Calu3 (cell line): ENCODE results near the gene IQCK. TPM values are rescaled to one million over a fixed set of nuclear protein-coding genes. Genes with fewer than 3 reads are reported as not detected.
A peak's percentile ranks its signal among the peaks of the same experiment; 100 is the strongest.

Source experiments
- BruUV-seq: library from RNA; stranded (reverse); fragments of 400-500 nt; replicated peaks from 2 replicates; lab custom pipeline; 2021; lab: Mats Ljungman, UMichigan
- CTCF ChIA-PET: fragments of 300-600 bp; sonication (Branson Sonifier 250); formaldehyde crosslinking; loops from one replicate; lab custom pipeline; 2022; ENCODE audit warnings: antibody characterized with exemption; lab: Charles Lee
- DNase-seq: peaks from one replicate; pipeline ENCODE4 v3.0.0; 2022
- H3K27ac Mint-ChIP-seq: one replicate; pipeline ENCODE4 v1.8.0; 2022; ENCODE audit warnings: mixed read lengths; ENCODE audit not compliant: unreplicated experiment
- H3K27me3 Mint-ChIP-seq: one replicate; pipeline ENCODE4 v1.8.0; 2022; ENCODE audit warnings: mixed read lengths; ENCODE audit not compliant: unreplicated experiment
- H3K36me3 Mint-ChIP-seq: one replicate; pipeline ENCODE4 v1.8.0; 2022; ENCODE audit warnings: mild to moderate bottlenecking, moderate library complexity, mixed read lengths; ENCODE audit not compliant: insufficient read depth, unreplicated experiment
- H3K4me1 Mint-ChIP-seq: one replicate; pipeline ENCODE4 v1.8.0; 2022; ENCODE audit warnings: mild to moderate bottlenecking, low read depth, mixed read lengths; ENCODE audit not compliant: unreplicated experiment
- H3K4me3 Mint-ChIP-seq: one replicate; pipeline ENCODE4 v1.8.0; 2022; ENCODE audit warnings: mild to moderate bottlenecking, low read depth, moderate library complexity, mixed read lengths; ENCODE audit not compliant: unreplicated experiment
- H3K9me3 Mint-ChIP-seq: one replicate; pipeline ENCODE4 v1.8.0; 2022; ENCODE audit warnings: low read depth, mixed read lengths; ENCODE audit not compliant: unreplicated experiment
- CTCF ChIP-seq: fragments of 200-600 bp; IDR thresholded peaks from one replicate; pipeline ENCODE4 v1.8.0; 2022; ENCODE audit warnings: antibody characterized with exemption; ENCODE audit not compliant: unreplicated experiment
- intact Hi-C: fragments of 100-400 bp; cut with micrococcal nuclease; formaldehyde crosslinking; loops from one replicate; pipeline ENCODE4 v1.10.0; 2022; ENCODE audit not compliant: unreplicated experiment
- total RNA-seq: library from RNA; stranded (reverse); gene quantifications from 2 replicates; pipeline ENCODE4 v1.2.3, GENCODE V29; 2022

Gene IQCK
- total RNA-seq, 1 experiment from 2014 or later = 42.5 TPM

GRCh38 chr16:19757762-19758595 is 39.9 kb downstream of the IQCK start:
- intact Hi-C loops = no loop called here
- Mint-ChIP-seq H3K9me3 (no peaks in the 10 kb centered on the region), H3K27ac (peak overlapping the region; percentile 77), H3K36me3 (peaks cover 26% of the 10 kb centered on the region), H3K4me3 (peak overlapping the region; percentile 6), H3K4me1 (peaks cover 43% of the 10 kb centered on the region), H3K27me3 (no peaks in the 10 kb centered on the region)
- CTCF ChIA-PET = interaction anchor here (0.7 to 1.2 kb wide), 3 partner anchors 14 to 615 kb away, joined by 3 to 4 read pairs (median 3); no protein-coding TSS in a partner anchor
- no TSS peak for BruUV-seq
- no peak for TF ChIP-seq CTCF
- DNase-seq = no peak

GRCh38 chr16:19760356-19761060 is 42.4 kb downstream of the IQCK start:
- Mint-ChIP-seq H3K9me3 (no peaks in the 10 kb centered on the region), H3K36me3 (peaks cover 9% of the 10 kb centered on the region), H3K27ac (no peak overlapping the region), H3K27me3 (no peaks in the 10 kb centered on the region), H3K4me3 (no peak overlapping the region), H3K4me1 (peaks cover 18% of the 10 kb centered on the region)
- TF ChIP-seq CTCF = no peak
- no TSS peak for BruUV-seq
- intact Hi-C loops = no loop called here
- CTCF ChIA-PET = no interaction called here
- no peak for DNase-seq

DNA sequence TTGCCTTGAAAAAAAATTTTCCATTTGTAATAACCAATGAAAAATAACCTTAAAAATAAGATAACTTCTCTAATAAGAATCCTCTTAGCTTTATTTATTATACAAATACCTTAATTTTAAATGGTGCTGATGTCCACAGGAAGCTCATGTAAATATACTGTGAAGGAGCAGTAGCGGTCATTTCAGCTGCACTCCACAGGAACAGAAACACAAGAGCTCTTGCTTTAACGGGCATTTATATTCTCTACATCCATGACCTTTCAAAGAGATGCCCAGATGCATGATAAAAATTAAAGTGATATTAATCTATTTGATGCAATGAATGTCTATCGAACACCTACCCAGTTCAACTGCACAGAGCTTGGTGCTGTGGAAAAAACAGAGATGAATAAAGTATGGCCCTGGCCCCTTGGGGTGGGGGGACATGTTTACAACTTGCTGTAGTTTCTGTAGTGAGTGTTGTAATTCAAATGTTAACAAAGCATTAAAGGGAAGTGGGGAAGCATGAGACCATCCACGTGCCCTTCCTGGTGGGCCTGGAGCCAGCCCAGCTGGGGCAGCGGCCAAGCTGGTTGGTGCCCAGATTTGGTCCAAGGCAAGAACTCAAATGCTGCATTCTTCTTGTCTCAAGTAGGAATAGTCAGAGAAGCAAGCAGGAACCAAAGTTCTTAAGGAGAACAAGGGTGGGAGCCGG is 47.9 kb downstream of the IQCK start:
- TSS peak; percentile 14 for BruUV-seq
- no peak for TF ChIP-seq CTCF
- no peak for DNase-seq
- no peak overlapping the region for H3K4me3 Mint-ChIP-seq
- intact Hi-C loops = no loop called here
- H3K27ac Mint-ChIP-seq = no peak overlapping the region
- peaks cover 10% of the 10 kb centered on the region for H3K9me3 Mint-ChIP-seq
- peaks cover 11% of the 10 kb centered on the region for H3K36me3 Mint-ChIP-seq
- no peaks in the 10 kb centered on the region for H3K27me3 Mint-ChIP-seq
- CTCF ChIA-PET = interaction anchor here (0.8 to 1.0 kb wide), 2 partner anchors 23 to 43 kb away, joined by 3 to 4 read pairs; no protein-coding TSS in a partner anchor
- H3K4me1 Mint-ChIP-seq = peaks cover 8% of the 10 kb centered on the region

DNA sequence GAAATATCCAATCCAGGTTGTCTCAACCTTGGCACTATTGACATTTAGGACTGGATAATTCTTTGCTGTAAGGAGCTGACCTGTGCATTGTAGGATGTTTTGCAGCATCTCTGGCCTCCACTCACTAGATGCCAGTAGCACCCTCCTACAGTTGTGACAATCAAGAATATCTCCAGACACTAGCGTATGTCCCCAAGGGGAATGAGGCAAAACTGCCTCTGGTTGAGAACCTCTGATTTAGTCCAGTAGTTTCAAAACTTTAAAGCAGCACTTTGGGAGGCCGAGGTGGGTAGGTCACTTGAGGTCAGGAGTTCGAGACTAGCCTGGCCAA is 48.4 kb downstream of the IQCK start:
- DNase-seq = no peak
- peaks cover 10% of the 10 kb centered on the region for H3K9me3 Mint-ChIP-seq
- H3K27me3 Mint-ChIP-seq = no peaks in the 10 kb centered on the region
- H3K27ac Mint-ChIP-seq = no peak overlapping the region
- no peak for TF ChIP-seq CTCF
- BruUV-seq = no TSS peak
- intact Hi-C loops = no loop called here
- peaks cover 8% of the 10 kb centered on the region for H3K4me1 Mint-ChIP-seq
- H3K4me3 Mint-ChIP-seq = no peak overlapping the region
- CTCF ChIA-PET = interaction anchor here (1.0 kb wide), 1 partner anchor 43 kb away, joined by 4 read pairs; no protein-coding TSS in a partner anchor
- H3K36me3 Mint-ChIP-seq = peaks cover 11% of the 10 kb centered on the region
